GM21825 (cell line): ENCODE data around the gene ZNF488.
"Not testable (repeated sequence)": the region's sequence is repeated elsewhere in the genome, so short reads cannot be mapped to it uniquely, and the experiment has no call there.

Experiments used
- ATAC-seq: cut with Tn5 transposase; IDR thresholded peaks from one replicate; pipeline ENCODE4 v1.9.1; 2021; ENCODE audit warnings: mild to moderate bottlenecking, moderate library complexity; ENCODE audit not compliant: unreplicated experiment

Gene ZNF488

GRCh38 chr10:47384148-47384921 is at the start of gene ZNF488:
TSS of gene ZNF488 (minus strand) at chr10:47384293. CDS start at chr10:47368829, 15,464 bp downstream.
- ATAC-seq: peak; percentile 88

- ATAC-seq: no peak
Measured at GRCh38 chr10:47425813-47426419, 41.8 kb upstream of the ZNF488 start.

- ATAC-seq: no peak
Measured at GRCh38 chr10:47424231-47424630, 40.1 kb upstream of the ZNF488 start.

GRCh38 chr10:47423476-47423875 is 39.4 kb upstream of the ZNF488 start:
- ATAC-seq: no peak

GRCh38 chr10:47421057-47421952 is 37.2 kb upstream of the ZNF488 start:
- ATAC-seq: no peak

- no peak for ATAC-seq
Measured at GRCh38 chr10:47420305-47421056, 36.4 kb upstream of the ZNF488 start.

- no peak for ATAC-seq
Measured at GRCh38 chr10:47419421-47419820, 35.3 kb upstream of the ZNF488 start.

- no peak for ATAC-seq
Measured at GRCh38 chr10:47418966-47419365, 34.9 kb upstream of the ZNF488 start.

- no peak for ATAC-seq
Measured at GRCh38 chr10:47418321-47418720, 34.2 kb upstream of the ZNF488 start.

GRCh38 chr10:47416305-47417218 is 32.5 kb upstream of the ZNF488 start:
- not testable (repeated sequence) for ATAC-seq

GRCh38 chr10:47415520-47416304 is 31.6 kb upstream of the ZNF488 start:
- no peak for ATAC-seq

- ATAC-seq: no peak
Measured at GRCh38 chr10:47414752-47415519, 30.8 kb upstream of the ZNF488 start.

GRCh38 chr10:47414227-47414592 is 30.1 kb upstream of the ZNF488 start:
- ATAC-seq: no peak

GRCh38 chr10:47413531-47414226 is 29.6 kb upstream of the ZNF488 start:
- no peak for ATAC-seq

- ATAC-seq: no peak
Measured at GRCh38 chr10:47412869-47413268, 28.8 kb upstream of the ZNF488 start.

- ATAC-seq: no peak
Measured at GRCh38 chr10:47412177-47412730, 28.2 kb upstream of the ZNF488 start.

- ATAC-seq: no peak
Measured at GRCh38 chr10:47410862-47411261, 26.8 kb upstream of the ZNF488 start.
